ENCODE measurements around the gene ACBD4. TPM values are rescaled to one million over a fixed set of nuclear protein-coding genes. Genes with fewer than 3 reads are reported as not detected.

The ACBD4 gene
- total and polyA plus RNA-seq, 2 donors (not counting 3 experiments of a cell fraction or from before 2014, with no cell fraction given), result 4.5 to 7.5 TPM

GRCh38 chr17:45106582-45106981 is 28.9 kb upstream of the ACBD4 start:
- no peaks in the 10 kb centered on the region for H4K20me1 ChIP-seq (replicated peaks; ENCODE audit: control insufficient read depth, extremely low read depth, insufficient read depth, low read length)
- H3K4me2 ChIP-seq (ENCODE audit: insufficient read depth, low read length), result no peak overlapping the region
- dilution Hi-C loops (cut with MboI; ENCODE audit: extremely low pct_ligation_motif_present, low sequenced_read_pairs) (no loop called here), intact Hi-C loops (cut with micrococcal nuclease) (no loop called here)
- no peak overlapping the region for H3K9ac ChIP-seq (replicated peaks; ENCODE audit: extremely low read depth, insufficient read depth, low read length)
- TF ChIP-seq MYC (IDR thresholded peaks at IDR 0.05; ENCODE audit: low read depth, low read length) (no peak), EZH2 (IDR thresholded peaks at IDR 0.05; ENCODE audit: borderline replicate concordance, low read depth, low read length, severe bottlenecking) (no peak), GATA2 (IDR thresholded peaks at IDR 0.05; ENCODE audit: insufficient read depth, insufficient read length, low read depth, low read length) (no peak), FOS (IDR thresholded peaks at IDR 0.05; ENCODE audit: borderline replicate concordance, insufficient read depth, low read length) (no peak), POLR2A (IDR thresholded peaks at IDR 0.05; ENCODE audit: low read depth, low read length) (no peak), POLR2AphosphoS5 (IDR thresholded peaks at IDR 0.05; ENCODE audit: insufficient read depth, low read depth, low read length) (no peak), CTCF (IDR thresholded peaks at IDR 0.05; ENCODE audit: extremely low read depth in 1 of 2, insufficient read depth in 1 of 2, low read depth in 1 of 2, low read length in 2 of 2) (no peak), MAX (IDR thresholded peaks at IDR 0.05; ENCODE audit: insufficient read depth, insufficient read length) (no peak), JUN (IDR thresholded peaks at IDR 0.05; ENCODE audit: borderline replicate concordance, insufficient read depth, insufficient read length, low read depth) (no peak)
- no peak for DNase-seq (ENCODE audit: low read depth, low spot score)
- FAIRE-seq, result no peak
- no peak overlapping the region for H2AFZ ChIP-seq (ENCODE audit: low read depth, low read length)
- BruUV-seq (replicated peaks), result no TSS peak
- POLR2A ChIA-PET, result no interaction called here
- H3K9me3 ChIP-seq (replicated peaks; ENCODE audit: control insufficient read depth, insufficient read depth, low read length), result no peaks in the 10 kb centered on the region
- no peaks in the 10 kb centered on the region for H3K27me3 ChIP-seq (ENCODE audit: control insufficient read depth in 2 of 2, insufficient read depth in 2 of 2, low read length in 2 of 2)
- no peaks in the 10 kb centered on the region for H3K79me2 ChIP-seq (ENCODE audit: control insufficient read depth, insufficient read depth, low read length)
- CTCF ChIA-PET, result interaction anchor here (0.6 to 4.3 kb wide), 2 partner anchors 29 to 70 kb away, joined by 4 to 26 read pairs; partner anchors contain the start of gene ACBD4
- no peak overlapping the region for H3K4me3 ChIP-seq (replicated peaks in 1 of 3; ENCODE audit: insufficient read depth in 1 of 3, low read depth in 1 of 3, low read length in 3 of 3)
- H3K27ac ChIP-seq (ENCODE audit: insufficient read depth, low read depth, low read length), result no peak overlapping the region
- peaks cover 28 to 56% of the 10 kb centered on the region in 2 experiments for H3K36me3 ChIP-seq (ENCODE audit: control insufficient read depth in 2 of 2, extremely low read depth in 1 of 2, insufficient read depth in 2 of 2, low read length in 2 of 2)
- H3K9me1 ChIP-seq (replicated peaks; ENCODE audit: control insufficient read depth, extremely low read depth, insufficient read depth, low read length), result no peaks in the 10 kb centered on the region
- no peaks in the 10 kb centered on the region for H3K4me1 ChIP-seq (ENCODE audit: control insufficient read depth, extremely low read depth, insufficient read depth, low read length)
